SK-N-SH treated with all-trans-retinoic acid at 6 μM for 48 hours (cell line): ENCODE measurements around the gene ZFHX2.

Experiments
- ATAC-seq: fragments of 200-7000 bp; cut with Tn5 transposase; 3 replicates; pipeline ENCODE4 v1.9.1; 2020; ENCODE audit warnings: mild to moderate bottlenecking, moderate library complexity
- ARNTL ChIP-seq: fragments of 450-650 bp; formaldehyde crosslinking; IDR thresholded peaks from 2 replicates; pipeline ENCODE4 v1.5.0; 2020; ENCODE audit warnings: low read depth, mild to moderate bottlenecking, moderate library complexity, borderline replicate concordance
- BACH2 ChIP-seq: fragments of 250-450 bp; sonication (Bioruptor Pico); IDR thresholded peaks from 2 replicates; pipeline ENCODE4 v1.9.0; 2021; ENCODE audit warnings: mild to moderate bottlenecking, borderline replicate concordance
- CREB5 ChIP-seq: fragments of 250-450 bp; sonication (Bioruptor Pico); IDR thresholded peaks from 2 replicates; pipeline ENCODE4 v1.5.1; 2020; ENCODE audit warnings: low read depth, mild to moderate bottlenecking, moderate library complexity
- ESRRG ChIP-seq: fragments of 250-450 bp; sonication (Bioruptor Pico); IDR thresholded peaks from 2 replicates; pipeline ENCODE4 v1.6.1; 2021; ENCODE audit warnings: mild to moderate bottlenecking
- GLIS3 ChIP-seq: fragments of 250-450 bp; sonication (Bioruptor Pico); IDR thresholded peaks from 2 replicates; pipeline ENCODE4 v1.5.0; 2020; ENCODE audit warnings: mild to moderate bottlenecking, moderate library complexity
- ISL1 ChIP-seq: fragments of 250-450 bp; sonication (Bioruptor Pico); IDR thresholded peaks from 2 replicates; pipeline ENCODE4 v2.1.2; 2022; ENCODE audit warnings: mild to moderate bottlenecking, moderate library complexity
- OSR1 ChIP-seq: fragments of 250-450 bp; sonication (Bioruptor Pico); IDR thresholded peaks from 2 replicates; pipeline ENCODE4 v1.8.0; 2022; ENCODE audit warnings: moderate library complexity, mild to moderate bottlenecking, inconsistent platforms
- PPARA ChIP-seq: fragments of 250-450 bp; sonication (Bioruptor Pico); IDR thresholded peaks from 2 replicates; pipeline ENCODE4 v1.5.0; 2020; ENCODE audit warnings: mild to moderate bottlenecking, borderline replicate concordance
- RARB ChIP-seq: fragments of 250-450 bp; sonication (Bioruptor Pico); IDR thresholded peaks from 2 replicates; pipeline ENCODE4 v1.8.0; 2021; ENCODE audit warnings: mild to moderate bottlenecking, moderate library complexity
- SNAI2 ChIP-seq: fragments of 250-450 bp; sonication (Bioruptor Pico); IDR thresholded peaks from 2 replicates; pipeline ENCODE4 v1.5.0; 2020; ENCODE audit warnings: mild to moderate bottlenecking, moderate library complexity
- TCF4 ChIP-seq: fragments of 250-450 bp; sonication (Bioruptor Pico); IDR thresholded peaks from 2 replicates; pipeline ENCODE4 v1.8.0; 2021; ENCODE audit warnings: mild to moderate bottlenecking, moderate library complexity, borderline replicate concordance
- TOX ChIP-seq: fragments of 250-450 bp; sonication (Bioruptor Pico); IDR thresholded peaks from 2 replicates; pipeline ENCODE4 v1.8.0; 2021; ENCODE audit warnings: mild to moderate bottlenecking, moderate library complexity, borderline replicate concordance
- TSHZ2 ChIP-seq: fragments of 250-450 bp; sonication (Bioruptor Pico); IDR thresholded peaks from 2 replicates; pipeline ENCODE4 v1.5.0; 2020; ENCODE audit warnings: mild to moderate bottlenecking, moderate library complexity
- ZC3H10 ChIP-seq: fragments of 250-450 bp; sonication (Bioruptor Pico); IDR thresholded peaks from 2 replicates; pipeline ENCODE4 v1.5.1; 2021; ENCODE audit warnings: mild to moderate bottlenecking, moderate library complexity
- ZFP3 ChIP-seq: fragments of 250-450 bp; sonication (Bioruptor Pico); IDR thresholded peaks from 2 replicates; pipeline ENCODE4 v1.5.0; 2020; ENCODE audit warnings: mild to moderate bottlenecking, moderate library complexity
- ZFP30 ChIP-seq: fragments of 450-650 bp; formaldehyde crosslinking; IDR thresholded peaks from 2 replicates; pipeline ENCODE4 v1.5.0; 2022; ENCODE audit warnings: mild to moderate bottlenecking, moderate library complexity
- ZNF565 ChIP-seq: fragments of 450-650 bp; formaldehyde crosslinking; conservative IDR thresholded peaks from 2 replicates; pipeline ENCODE4 v1.5.0; 2020; ENCODE audit warnings: low read depth, mild to moderate bottlenecking, moderate library complexity
- ZNF70 ChIP-seq: fragments of 450-650 bp; formaldehyde crosslinking; IDR thresholded peaks from 2 replicates; pipeline ENCODE4 v1.5.0; 2020; ENCODE audit warnings: mild to moderate bottlenecking, moderate library complexity
- ZNF8 ChIP-seq: fragments of 450-650 bp; formaldehyde crosslinking; IDR thresholded peaks from 2 replicates; pipeline ENCODE4 v1.5.0; 2020; ENCODE audit warnings: mild to moderate bottlenecking, moderate library complexity
- TF ChIP-seq, protein P1 (sequence below): fragments of 250-450 bp; sonication (Bioruptor Pico); IDR thresholded peaks from 2 replicates; pipeline ENCODE4 v1.8.0; 2021; ENCODE audit warnings: low read depth, mild to moderate bottlenecking, moderate library complexity, borderline replicate concordance
- TF ChIP-seq, protein P2 (sequence below): fragments of 250-450 bp; sonication (Bioruptor Pico); IDR thresholded peaks from 2 replicates; pipeline ENCODE4 v1.5.1; 2021; ENCODE audit warnings: mild to moderate bottlenecking, moderate library complexity
- TF ChIP-seq, protein P3 (sequence below): fragments of 250-450 bp; sonication (Bioruptor Pico); IDR thresholded peaks from 2 replicates; pipeline ENCODE4 v1.8.0; 2020; ENCODE audit warnings: mild to moderate bottlenecking, moderate library complexity, borderline replicate concordance

The ZFHX2 gene

GRCh38 chr14:23529016-23529415, 22.5 kb downstream of the ZFHX2 start:
- no peak for ATAC-seq
- no peak for TF ChIP-seq SNAI2 (CRISPR knock-in tag)
- no peak for TF ChIP-seq ARNTL
- TF ChIP-seq TCF4, result no peak
- TF ChIP-seq OSR1 (CRISPR knock-in tag), result no peak
- TF ChIP-seq, protein P1, sequence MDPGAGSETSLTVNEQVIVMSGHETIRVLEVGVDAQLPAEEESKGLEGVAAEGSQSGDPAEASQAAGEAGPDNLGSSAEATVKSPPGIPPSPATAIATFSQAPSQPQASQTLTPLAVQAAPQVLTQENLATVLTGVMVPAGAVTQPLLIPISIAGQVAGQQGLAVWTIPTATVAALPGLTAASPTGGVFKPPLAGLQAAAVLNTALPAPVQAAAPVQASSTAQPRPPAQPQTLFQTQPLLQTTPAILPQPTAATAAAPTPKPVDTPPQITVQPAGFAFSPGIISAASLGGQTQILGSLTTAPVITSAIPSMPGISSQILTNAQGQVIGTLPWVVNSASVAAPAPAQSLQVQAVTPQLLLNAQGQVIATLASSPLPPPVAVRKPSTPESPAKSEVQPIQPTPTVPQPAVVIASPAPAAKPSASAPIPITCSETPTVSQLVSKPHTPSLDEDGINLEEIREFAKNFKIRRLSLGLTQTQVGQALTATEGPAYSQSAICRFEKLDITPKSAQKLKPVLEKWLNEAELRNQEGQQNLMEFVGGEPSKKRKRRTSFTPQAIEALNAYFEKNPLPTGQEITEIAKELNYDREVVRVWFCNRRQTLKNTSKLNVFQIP (CRISPR knock-in tag), result no peak
- TF ChIP-seq ZFP30 (CRISPR knock-in tag), result no peak
- TF ChIP-seq BACH2 (CRISPR knock-in tag), result no peak
- no peak for TF ChIP-seq RARB (CRISPR knock-in tag)
- TF ChIP-seq, protein P2, sequence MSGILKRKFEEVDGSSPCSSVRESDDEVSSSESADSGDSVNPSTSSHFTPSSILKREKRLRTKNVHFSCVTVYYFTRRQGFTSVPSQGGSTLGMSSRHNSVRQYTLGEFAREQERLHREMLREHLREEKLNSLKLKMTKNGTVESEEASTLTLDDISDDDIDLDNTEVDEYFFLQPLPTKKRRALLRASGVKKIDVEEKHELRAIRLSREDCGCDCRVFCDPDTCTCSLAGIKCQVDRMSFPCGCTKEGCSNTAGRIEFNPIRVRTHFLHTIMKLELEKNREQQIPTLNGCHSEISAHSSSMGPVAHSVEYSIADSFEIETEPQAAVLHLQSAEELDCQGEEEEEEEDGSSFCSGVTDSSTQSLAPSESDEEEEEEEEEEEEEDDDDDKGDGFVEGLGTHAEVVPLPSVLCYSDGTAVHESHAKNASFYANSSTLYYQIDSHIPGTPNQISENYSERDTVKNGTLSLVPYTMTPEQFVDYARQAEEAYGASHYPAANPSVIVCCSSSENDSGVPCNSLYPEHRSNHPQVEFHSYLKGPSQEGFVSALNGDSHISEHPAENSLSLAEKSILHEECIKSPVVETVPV (CRISPR knock-in tag), result no peak
- no peak for TF ChIP-seq PPARA (CRISPR knock-in tag)
- no peak for TF ChIP-seq ZNF8 (CRISPR knock-in tag)
- TF ChIP-seq CREB5, result no peak
- TF ChIP-seq, protein P3, sequence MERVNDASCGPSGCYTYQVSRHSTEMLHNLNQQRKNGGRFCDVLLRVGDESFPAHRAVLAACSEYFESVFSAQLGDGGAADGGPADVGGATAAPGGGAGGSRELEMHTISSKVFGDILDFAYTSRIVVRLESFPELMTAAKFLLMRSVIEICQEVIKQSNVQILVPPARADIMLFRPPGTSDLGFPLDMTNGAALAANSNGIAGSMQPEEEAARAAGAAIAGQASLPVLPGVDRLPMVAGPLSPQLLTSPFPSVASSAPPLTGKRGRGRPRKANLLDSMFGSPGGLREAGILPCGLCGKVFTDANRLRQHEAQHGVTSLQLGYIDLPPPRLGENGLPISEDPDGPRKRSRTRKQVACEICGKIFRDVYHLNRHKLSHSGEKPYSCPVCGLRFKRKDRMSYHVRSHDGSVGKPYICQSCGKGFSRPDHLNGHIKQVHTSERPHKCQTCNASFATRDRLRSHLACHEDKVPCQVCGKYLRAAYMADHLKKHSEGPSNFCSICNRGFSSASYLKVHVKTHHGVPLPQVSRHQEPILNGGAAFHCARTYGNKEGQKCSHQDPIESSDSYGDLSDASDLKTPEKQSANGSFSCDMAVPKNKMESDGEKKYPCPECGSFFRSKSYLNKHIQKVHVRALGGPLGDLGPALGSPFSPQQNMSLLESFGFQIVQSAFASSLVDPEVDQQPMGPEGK (CRISPR knock-in tag), result no peak
- TF ChIP-seq ZFP3 (CRISPR knock-in tag), result no peak
- no peak for TF ChIP-seq ZC3H10
- no peak for TF ChIP-seq ESRRG (CRISPR knock-in tag)
- TF ChIP-seq ZNF70, result no peak
- TF ChIP-seq TOX (CRISPR knock-in tag), result no peak
- TF ChIP-seq ZNF565 (CRISPR knock-in tag), result no peak
- TF ChIP-seq GLIS3 (CRISPR knock-in tag), result no peak
- TF ChIP-seq, all 23 proteins: peak for 0

DNA sequence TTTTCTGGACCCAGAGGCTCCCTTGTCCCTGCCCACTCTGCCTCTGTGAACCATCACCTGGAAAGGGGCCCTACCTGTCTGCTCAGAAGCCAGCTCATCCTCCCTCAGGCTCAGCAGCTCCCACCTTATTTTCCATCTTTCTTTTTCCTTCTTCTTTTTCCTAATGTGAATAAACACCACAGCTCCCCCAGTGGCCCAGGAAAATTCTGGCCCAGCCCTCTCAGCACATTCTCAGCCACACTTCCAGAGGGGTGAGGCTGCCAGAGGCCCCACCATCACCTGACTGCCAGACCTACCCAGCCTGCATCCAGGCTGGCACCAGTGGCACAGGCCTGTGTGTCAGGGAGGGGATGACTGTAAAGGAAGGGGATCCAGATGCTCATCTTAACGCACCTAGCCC, 23.0 kb downstream of the ZFHX2 start:
- ATAC-seq, result peak; percentile 57
- TF ChIP-seq ESRRG (CRISPR knock-in tag), result no peak
- no peak for TF ChIP-seq SNAI2 (CRISPR knock-in tag)
- TF ChIP-seq TCF4, result no peak
- no peak for TF ChIP-seq RARB (CRISPR knock-in tag)
- TF ChIP-seq ARNTL, result no peak
- no peak for TF ChIP-seq OSR1 (CRISPR knock-in tag)
- TF ChIP-seq, protein P3 (CRISPR knock-in tag), result no peak
- TF ChIP-seq ZC3H10, result no peak
- TF ChIP-seq GLIS3 (CRISPR knock-in tag), result no peak
- no peak for TF ChIP-seq ZNF8 (CRISPR knock-in tag)
- TF ChIP-seq ZNF565 (CRISPR knock-in tag), result no peak
- TF ChIP-seq ZFP3 (CRISPR knock-in tag), result no peak
- no peak for TF ChIP-seq TSHZ2 (CRISPR knock-in tag)
- TF ChIP-seq CREB5, result no peak
- TF ChIP-seq ISL1 (CRISPR knock-in tag), result no peak
- TF ChIP-seq TOX (CRISPR knock-in tag), result no peak
